ENCODE measurements around the gene ATP5IF1. TPM values are rescaled to one million over a fixed set of nuclear protein-coding genes. Genes with fewer than 3 reads are reported as not detected.

ATP5IF1 gene
- total RNA-seq, 1 donor from 2014 or later = 110 TPM

GRCh38 chr1:28269529-28269928 is 33.6 kb downstream of the ATP5IF1 start:
- Mint-ChIP-seq H3K4me3 (ENCODE audit: unreplicated experiment) (no peak overlapping the region), H3K9me3 (ENCODE audit: unreplicated experiment) (peaks cover 1% of the 10 kb centered on the region), H3K4me1 (ENCODE audit: low read depth, unreplicated experiment) (peaks cover 10% of the 10 kb centered on the region), H3K27me3 (ENCODE audit: unreplicated experiment) (no peaks in the 10 kb centered on the region), H3K27ac (ENCODE audit: unreplicated experiment) (no peak overlapping the region), H3K36me3 (ENCODE audit: unreplicated experiment) (no peaks in the 10 kb centered on the region)
- TF ChIP-seq CTCF (IDR thresholded peaks at IDR 0.05; ENCODE audit: partially characterized antibody, unreplicated experiment) = no peak
- no peak for DNase-seq

- peaks cover 3% of the 10 kb centered on the region for H3K9me3 Mint-ChIP-seq (ENCODE audit: unreplicated experiment)
- no peaks in the 10 kb centered on the region for H3K4me1 Mint-ChIP-seq (ENCODE audit: low read depth, unreplicated experiment)
- no peak overlapping the region for H3K4me3 Mint-ChIP-seq (ENCODE audit: unreplicated experiment)
- H3K27ac Mint-ChIP-seq (ENCODE audit: unreplicated experiment) = no peak overlapping the region
- H3K27me3 Mint-ChIP-seq (ENCODE audit: unreplicated experiment) = no peaks in the 10 kb centered on the region
- TF ChIP-seq CTCF (IDR thresholded peaks at IDR 0.05; ENCODE audit: partially characterized antibody, unreplicated experiment) = no peak
- peaks cover 4% of the 10 kb centered on the region for H3K36me3 Mint-ChIP-seq (ENCODE audit: unreplicated experiment)
- DNase-seq = no peak
Measured at GRCh38 chr1:28272215-28272852, 36.4 kb downstream of the ATP5IF1 start.

GRCh38 chr1:28273216-28273860 is 37.4 kb downstream of the ATP5IF1 start:
- DNase-seq = no peak
- no peaks in the 10 kb centered on the region for H3K4me1 Mint-ChIP-seq (ENCODE audit: low read depth, unreplicated experiment)
- peaks cover 3% of the 10 kb centered on the region for H3K9me3 Mint-ChIP-seq (ENCODE audit: unreplicated experiment)
- H3K4me3 Mint-ChIP-seq (ENCODE audit: unreplicated experiment) = no peak overlapping the region
- TF ChIP-seq CTCF (IDR thresholded peaks at IDR 0.05; ENCODE audit: partially characterized antibody, unreplicated experiment) = no peak
- H3K27ac Mint-ChIP-seq (ENCODE audit: unreplicated experiment) = no peak overlapping the region
- H3K27me3 Mint-ChIP-seq (ENCODE audit: unreplicated experiment) = no peaks in the 10 kb centered on the region
- peaks cover 4% of the 10 kb centered on the region for H3K36me3 Mint-ChIP-seq (ENCODE audit: unreplicated experiment)

DNA sequence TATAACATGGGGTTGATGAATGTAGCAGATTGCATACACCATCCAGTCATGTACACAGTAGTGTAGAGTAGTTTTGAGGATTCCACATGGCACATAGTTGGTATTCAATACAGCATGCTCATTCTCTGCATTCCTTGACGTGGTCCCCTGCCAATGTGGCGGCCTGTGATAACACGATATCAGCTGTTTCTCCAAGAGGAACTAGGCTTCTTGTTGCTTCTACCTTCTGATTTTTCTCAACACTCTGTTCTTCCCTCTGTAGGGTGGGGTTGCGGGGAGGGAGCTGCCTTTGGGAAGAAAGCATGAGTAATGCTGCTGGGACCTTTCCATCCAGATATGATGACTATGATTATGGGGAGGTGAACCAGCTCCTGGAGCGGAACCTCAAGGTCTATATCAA is 42.8 kb downstream of the ATP5IF1 start:
- Mint-ChIP-seq H3K4me1 (ENCODE audit: low read depth, unreplicated experiment) (no peaks in the 10 kb centered on the region), H3K27me3 (ENCODE audit: unreplicated experiment) (no peaks in the 10 kb centered on the region), H3K27ac (ENCODE audit: unreplicated experiment) (no peak overlapping the region), H3K9me3 (ENCODE audit: unreplicated experiment) (peaks cover 3% of the 10 kb centered on the region), H3K4me3 (ENCODE audit: unreplicated experiment) (no peak overlapping the region), H3K36me3 (ENCODE audit: unreplicated experiment) (peaks cover 8% of the 10 kb centered on the region)
- no peak for DNase-seq
- no peak for TF ChIP-seq CTCF (IDR thresholded peaks at IDR 0.05; ENCODE audit: partially characterized antibody, unreplicated experiment)

DNA sequence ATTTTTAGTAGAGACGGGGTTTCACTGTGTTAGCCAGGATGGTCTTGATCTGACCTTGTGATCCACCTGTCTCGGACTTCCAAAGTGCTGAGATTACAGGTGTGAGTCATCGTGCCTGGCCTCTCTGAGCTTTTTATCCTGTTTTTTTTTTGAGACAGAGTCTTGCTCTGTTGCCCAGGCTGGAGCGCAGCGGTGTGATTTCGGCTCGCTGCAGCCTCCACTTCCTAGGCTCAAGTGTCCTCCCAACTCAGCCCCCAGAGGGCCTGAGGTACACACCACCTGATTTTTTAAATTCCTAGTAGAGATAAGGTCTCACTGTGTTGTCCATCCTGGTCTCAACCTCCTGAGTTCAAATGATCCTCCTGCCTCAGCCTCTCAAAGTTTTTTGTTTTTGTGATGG is 43.8 kb downstream of the ATP5IF1 start:
- Mint-ChIP-seq H3K4me3 (ENCODE audit: unreplicated experiment) (no peak overlapping the region), H3K4me1 (ENCODE audit: low read depth, unreplicated experiment) (no peaks in the 10 kb centered on the region), H3K27ac (ENCODE audit: unreplicated experiment) (no peak overlapping the region), H3K9me3 (ENCODE audit: unreplicated experiment) (peaks cover 3% of the 10 kb centered on the region), H3K36me3 (ENCODE audit: unreplicated experiment) (peaks cover 8% of the 10 kb centered on the region), H3K27me3 (ENCODE audit: unreplicated experiment) (no peaks in the 10 kb centered on the region)
- no peak for DNase-seq
- no peak for TF ChIP-seq CTCF (IDR thresholded peaks at IDR 0.05; ENCODE audit: partially characterized antibody, unreplicated experiment)

Measured in glutamatergic neuron (in vitro differentiated cells).